ENCODE data around the gene KIAA1191.

Gene KIAA1191

GRCh38 chr5:176397736-176398420 lies 36.3 kb upstream of the KIAA1191 start:
- in situ Hi-C loops (cut with HindIII; ENCODE audit: low pct_unique_long_range_greater_than_20kb, low sequenced_read_pairs), result no loop called here
- TF ChIP-seq JUND (IDR thresholded peaks at IDR 0.05; ENCODE audit: low read depth), result no peak
- no peak for DNase-seq (ENCODE audit: low read depth in 1 of 2, low spot score in 1 of 2)

GRCh38 chr5:176396330-176396729 lies 34.8 kb upstream of the KIAA1191 start:
- no peak for DNase-seq (ENCODE audit: low read depth in 1 of 2, low spot score in 1 of 2)
- no peak for TF ChIP-seq JUND (IDR thresholded peaks at IDR 0.05; ENCODE audit: low read depth)
- in situ Hi-C loops (cut with HindIII; ENCODE audit: low pct_unique_long_range_greater_than_20kb, low sequenced_read_pairs), result no loop called here

GRCh38 chr5:176394881-176395675 lies 33.5 kb upstream of the KIAA1191 start:
- in situ Hi-C loops (cut with HindIII; ENCODE audit: low pct_unique_long_range_greater_than_20kb, low sequenced_read_pairs), result no loop called here
- TF ChIP-seq JUND (IDR thresholded peaks at IDR 0.05; ENCODE audit: low read depth), result no peak
- no peak for DNase-seq (ENCODE audit: low read depth in 1 of 2, low spot score in 1 of 2)

- no peak for DNase-seq (ENCODE audit: low read depth in 1 of 2, low spot score in 1 of 2)
- no peak for TF ChIP-seq JUND (IDR thresholded peaks at IDR 0.05; ENCODE audit: low read depth)
- in situ Hi-C loops (cut with HindIII; ENCODE audit: low pct_unique_long_range_greater_than_20kb, low sequenced_read_pairs), result no loop called here
Observed at GRCh38 chr5:176394096-176394495, 32.5 kb upstream of the KIAA1191 start.

GRCh38 chr5:176392526-176392925 lies 31.0 kb upstream of the KIAA1191 start:
- in situ Hi-C loops (cut with HindIII; ENCODE audit: low pct_unique_long_range_greater_than_20kb, low sequenced_read_pairs), result no loop called here
- DNase-seq (ENCODE audit: low read depth in 1 of 2, low spot score in 1 of 2), result no peak
- no peak for TF ChIP-seq JUND (IDR thresholded peaks at IDR 0.05; ENCODE audit: low read depth)

GRCh38 chr5:176391999-176392398 lies 30.4 kb upstream of the KIAA1191 start:
- no peak for TF ChIP-seq JUND (IDR thresholded peaks at IDR 0.05; ENCODE audit: low read depth)
- no peak for DNase-seq (ENCODE audit: low read depth in 1 of 2, low spot score in 1 of 2)

GRCh38 chr5:176391479-176391878 lies 29.9 kb upstream of the KIAA1191 start:
- TF ChIP-seq JUND (IDR thresholded peaks at IDR 0.05; ENCODE audit: low read depth), result no peak
- in situ Hi-C loops (cut with HindIII; ENCODE audit: low pct_unique_long_range_greater_than_20kb, low sequenced_read_pairs), result no loop called here
- no peak for DNase-seq (ENCODE audit: low read depth in 1 of 2, low spot score in 1 of 2)

More at GRCh38 chr5:176391999-176392398, 30.4 kb upstream of the KIAA1191 start:
- in situ Hi-C loops (cut with HindIII; ENCODE audit: low pct_unique_long_range_greater_than_20kb, low sequenced_read_pairs), result no loop called here

- in situ Hi-C loops (cut with HindIII; ENCODE audit: low pct_unique_long_range_greater_than_20kb, low sequenced_read_pairs), result no loop called here
- no peak for DNase-seq (ENCODE audit: low read depth in 1 of 2, low spot score in 1 of 2)
- no peak for TF ChIP-seq JUND (IDR thresholded peaks at IDR 0.05; ENCODE audit: low read depth)
Observed at GRCh38 chr5:176389135-176390123, 27.9 kb upstream of the KIAA1191 start.

- TF ChIP-seq JUND (IDR thresholded peaks at IDR 0.05; ENCODE audit: low read depth), result no peak
- peak; percentile 98 to 99 for DNase-seq (ENCODE audit: low read depth in 1 of 2, low spot score in 1 of 2)
- in situ Hi-C loops (cut with HindIII; ENCODE audit: low pct_unique_long_range_greater_than_20kb, low sequenced_read_pairs), result no loop called here
Observed at GRCh38 chr5:176388444-176389134, 27.0 kb upstream of the KIAA1191 start, which contains the start of the genes HIGD2A and NOP16. Gene HIGD2A (plus strand): TSS chr5:176388751. CDS start chr5:176388820, 69 bp downstream. Gene NOP16 (minus strand): TSS chr5:176388598. CDS start chr5:176388539, 59 bp downstream.

GRCh38 chr5:176388003-176388443 lies 26.5 kb upstream of the KIAA1191 start:
- no peak for TF ChIP-seq JUND (IDR thresholded peaks at IDR 0.05; ENCODE audit: low read depth)
- peak in 1 of 2 experiments; percentile 23 for DNase-seq (ENCODE audit: low read depth in 1 of 2, low spot score in 1 of 2)
- in situ Hi-C loops (cut with HindIII; ENCODE audit: low pct_unique_long_range_greater_than_20kb, low sequenced_read_pairs), result no loop called here

GRCh38 chr5:176387384-176387925 lies 25.9 kb upstream of the KIAA1191 start:
- DNase-seq (ENCODE audit: low read depth in 1 of 2, low spot score in 1 of 2), result no peak
- no peak for TF ChIP-seq JUND (IDR thresholded peaks at IDR 0.05; ENCODE audit: low read depth)
- in situ Hi-C loops (cut with HindIII; ENCODE audit: low pct_unique_long_range_greater_than_20kb, low sequenced_read_pairs), result no loop called here
